Parathyroid adenoma (tissue), 2 donors: ENCODE measurements around the gene TMEM86B.
A peak's percentile ranks its signal among the peaks of the same experiment; 100 is the strongest.

Experiments
- H2AFZ ChIP-seq: fragments of 300-600 bp; sonication (generic); one replicate; pipeline ENCODE4 v1.7.0; 2017; ENCODE audit warnings: antibody characterized with exemption, mild to moderate bottlenecking
- H3K27ac ChIP-seq: fragments of 300-600 bp; sonication (generic); one replicate; pipeline ENCODE4 v1.7.0; 2017
- H3K27me3 ChIP-seq: fragments of 300-600 bp; sonication (generic); one replicate; pipeline ENCODE4 v1.7.0; 2017; ENCODE audit warnings: low read length; ENCODE audit not compliant: control insufficient read depth, insufficient read depth
- H3K36me3 ChIP-seq: fragments of 300-600 bp; sonication (generic); one replicate; pipeline ENCODE4 v1.7.0; 2017; ENCODE audit warnings: low read length; ENCODE audit not compliant: control insufficient read depth, insufficient read depth
- H3K4me1 ChIP-seq: fragments of 300-600 bp; sonication (generic); one replicate; pipeline ENCODE4 v1.7.0; 2017; ENCODE audit warnings: control low read depth
- H3K4me2 ChIP-seq: fragments of 300-600 bp; sonication (generic); one replicate; pipeline ENCODE4 v1.7.0; 2017; ENCODE audit warnings: low read length
- H3K4me3 ChIP-seq: fragments of 300-600 bp; sonication (generic); one replicate; pipeline ENCODE4 v1.7.0; 2017; ENCODE audit warnings: low read depth, low read length
- H3K79me2 ChIP-seq: fragments of 300-600 bp; sonication (generic); one replicate; pipeline ENCODE4 v1.7.0; 2017; ENCODE audit warnings: control low read depth
- H3K9ac ChIP-seq: fragments of 300-600 bp; sonication (generic); one replicate; pipeline ENCODE4 v1.7.0; 2017; ENCODE audit warnings: mild to moderate bottlenecking
- H3K9me3 ChIP-seq: fragments of 300-600 bp; sonication (generic); one replicate; pipeline ENCODE4 v1.7.0; 2017; ENCODE audit warnings: low read length; ENCODE audit not compliant: control insufficient read depth
- CTCF ChIP-seq: fragments of 300-600 bp; sonication (generic); IDR thresholded peaks from one replicate; pipeline ENCODE4 v1.7.0; 2017; ENCODE audit warnings: antibody characterized with exemption, mild to moderate bottlenecking
- donor health status: primary hyperparathyroidism.

TMEM86B gene

GRCh38 chr19:55224038-55224665 lies 4.4 kb downstream of the TMEM86B start:
- Histone ChIP-seq H3K4me1 (no peaks in the 10 kb centered on the region), H3K27me3 (no peaks in the 10 kb centered on the region), H3K9me3 (no peaks in the 10 kb centered on the region), H3K4me2 (no peak overlapping the region), H3K79me2 (no peaks in the 10 kb centered on the region), H3K36me3 (no peaks in the 10 kb centered on the region), H3K4me3 (no peak overlapping the region), H2AFZ (no peak overlapping the region), H3K9ac (no peak overlapping the region), H3K27ac (no peak overlapping the region)
- TF ChIP-seq CTCF = no peak

DNA sequence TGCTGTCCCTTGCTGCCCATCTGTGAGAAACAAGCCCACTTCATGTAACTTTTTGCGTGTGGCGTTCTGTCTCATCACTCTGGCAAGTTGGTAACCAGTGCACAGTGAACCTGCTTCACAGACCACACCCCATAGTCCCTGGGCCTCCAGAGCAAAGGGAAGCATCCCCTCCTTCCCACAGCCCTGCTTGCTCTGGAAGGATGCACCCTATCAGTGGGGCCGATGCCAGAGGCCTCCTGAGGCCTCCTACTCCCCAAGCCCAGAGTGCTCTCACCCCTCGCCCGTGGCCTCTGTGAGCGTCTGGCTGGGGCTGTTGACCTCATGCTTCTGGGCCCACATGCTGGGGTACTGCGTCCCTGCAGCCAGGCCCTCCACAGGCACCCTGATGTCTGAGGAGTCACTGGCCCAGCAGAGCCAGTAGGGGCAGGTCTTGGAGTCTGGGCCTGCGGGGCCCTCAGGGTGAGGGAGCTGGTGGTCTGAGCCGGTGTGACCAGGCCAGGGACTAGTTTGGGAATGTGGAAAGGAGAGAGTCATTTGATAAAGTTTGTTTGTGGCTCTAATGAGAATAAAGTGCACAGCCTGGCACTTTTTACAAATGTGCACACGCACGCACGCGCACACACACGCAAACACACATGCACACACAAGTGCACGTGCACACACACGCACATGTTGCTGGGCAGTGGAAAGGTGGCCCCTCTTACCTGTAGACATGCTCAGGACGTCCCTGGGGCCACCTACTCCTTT lies 5.1 kb downstream of the TMEM86B start:
- no peak overlapping the region for H3K4me2 ChIP-seq
- no peaks in the 10 kb centered on the region for H3K36me3 ChIP-seq
- H2AFZ ChIP-seq = no peak overlapping the region
- no peak overlapping the region for H3K9ac ChIP-seq
- no peaks in the 10 kb centered on the region for H3K27me3 ChIP-seq
- H3K27ac ChIP-seq = no peak overlapping the region
- H3K4me3 ChIP-seq = no peak overlapping the region
- H3K4me1 ChIP-seq = no peaks in the 10 kb centered on the region
- no peak for TF ChIP-seq CTCF
- no peaks in the 10 kb centered on the region for H3K79me2 ChIP-seq
- H3K9me3 ChIP-seq = no peaks in the 10 kb centered on the region

- Histone ChIP-seq H2AFZ (no peak overlapping the region), H3K79me2 (no peaks in the 10 kb centered on the region), H3K27me3 (no peaks in the 10 kb centered on the region), H3K4me1 (no peaks in the 10 kb centered on the region), H3K27ac (no peak overlapping the region), H3K9me3 (no peaks in the 10 kb centered on the region), H3K4me3 (no peak overlapping the region), H3K36me3 (no peaks in the 10 kb centered on the region), H3K4me2 (no peak overlapping the region), H3K9ac (no peak overlapping the region)
- TF ChIP-seq CTCF = no peak
Measured at GRCh38 chr19:55220525-55220924, 8.0 kb downstream of the TMEM86B start.

DNA sequence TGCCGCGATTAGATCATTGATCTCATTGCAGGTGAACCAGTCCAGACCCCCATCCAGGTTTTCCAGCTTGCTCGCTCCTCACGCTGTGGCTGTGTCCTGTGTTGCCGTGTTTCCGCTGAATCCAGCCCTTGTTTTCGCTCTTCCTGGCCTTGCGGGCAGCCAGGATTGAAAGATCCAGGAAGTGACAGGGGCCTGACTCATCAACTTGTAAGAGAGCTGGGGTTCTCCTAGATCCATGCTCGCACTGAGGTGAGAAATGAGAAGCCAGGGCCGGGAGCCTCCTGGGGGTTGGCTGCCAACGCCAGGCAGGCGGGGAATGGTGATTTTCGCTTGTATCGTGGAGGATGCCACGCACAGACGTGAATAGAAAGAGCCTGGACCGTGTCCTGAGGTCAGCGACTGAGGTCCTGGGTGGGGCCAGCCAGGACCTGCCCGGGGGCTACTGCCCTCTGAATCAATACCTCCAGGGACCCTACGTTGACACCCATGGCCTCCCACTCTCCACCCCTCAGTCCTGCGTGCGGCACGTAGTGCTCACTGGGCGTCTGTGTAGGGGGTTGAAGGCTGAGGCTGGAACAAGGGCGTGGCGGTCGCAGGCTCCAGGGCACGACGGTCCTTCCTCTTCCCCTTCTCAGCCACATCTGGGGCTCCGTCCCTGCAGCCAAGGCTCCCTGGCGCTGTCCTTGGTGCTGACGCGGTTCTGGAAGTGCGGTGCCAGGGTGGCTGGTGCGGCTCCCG lies 11.9 kb downstream of the TMEM86B start:
- no peaks in the 10 kb centered on the region for H3K36me3 ChIP-seq
- peaks cover 2% of the 10 kb centered on the region for H3K27me3 ChIP-seq
- no peak for TF ChIP-seq CTCF
- H3K79me2 ChIP-seq = no peaks in the 10 kb centered on the region
- H3K4me2 ChIP-seq = no peak overlapping the region
- peak overlapping the region; percentile 81 for H2AFZ ChIP-seq
- no peak overlapping the region for H3K4me3 ChIP-seq
- H3K9ac ChIP-seq = peak overlapping the region; percentile 25
- no peaks in the 10 kb centered on the region for H3K4me1 ChIP-seq
- H3K27ac ChIP-seq = peak overlapping the region; percentile 91
- H3K9me3 ChIP-seq = no peaks in the 10 kb centered on the region
